Glutamatergic neuron (in vitro differentiated cells): Measurements from ENCODE around the gene C1orf122. TPM values are rescaled to one million over a fixed set of nuclear protein-coding genes. Genes with fewer than 3 reads are reported as not detected.

Experiments
- DNase-seq: peaks from one replicate; pipeline ENCODE4 v3.0.0; 2022
- H3K27ac Mint-ChIP-seq: one replicate; pipeline ENCODE4 v1.8.0; 2020; ENCODE audit warnings: mild to moderate bottlenecking, mixed read lengths, inconsistent platforms; ENCODE audit not compliant: unreplicated experiment
- H3K27me3 Mint-ChIP-seq: one replicate; pipeline ENCODE4 v1.8.0; 2020; ENCODE audit warnings: mild to moderate bottlenecking, moderate library complexity, mixed read lengths, inconsistent platforms; ENCODE audit not compliant: unreplicated experiment
- H3K36me3 Mint-ChIP-seq: one replicate; pipeline ENCODE4 v1.8.0; 2020; ENCODE audit warnings: mild to moderate bottlenecking, mixed read lengths, inconsistent platforms; ENCODE audit not compliant: unreplicated experiment
- H3K4me1 Mint-ChIP-seq: one replicate; pipeline ENCODE4 v1.8.0; 2020; ENCODE audit warnings: mild to moderate bottlenecking, low read depth, mixed read lengths, inconsistent platforms; ENCODE audit not compliant: unreplicated experiment
- H3K4me3 Mint-ChIP-seq: one replicate; pipeline ENCODE4 v1.8.0; 2020; ENCODE audit warnings: mild to moderate bottlenecking, mixed read lengths, inconsistent platforms; ENCODE audit not compliant: unreplicated experiment
- H3K9me3 Mint-ChIP-seq: one replicate; pipeline ENCODE4 v1.8.0; 2020; ENCODE audit warnings: mild to moderate bottlenecking, moderate library complexity, mixed read lengths, inconsistent platforms; ENCODE audit not compliant: unreplicated experiment
- total RNA-seq: library from RNA; stranded (reverse); fragmentation: NEBNext Ultra II Directional; extraction: Animal tissue kit (Norgen Biotek cat#: 25700); gene quantifications from one replicate; pipeline ENCODE4 v1.2.1, GENCODE V29; 2021; ENCODE audit not compliant: unreplicated experiment
- TF ChIP-seq, protein P1 (sequence below): fragments of 200-600 bp; sonication (generic); IDR thresholded peaks from one replicate; pipeline ENCODE4 v1.5.0; 2021; ENCODE audit not compliant: partially characterized antibody, unreplicated experiment

The C1orf122 gene
- total RNA-seq, 1 donor from 2014 or later = 57.3 TPM

DNA sequence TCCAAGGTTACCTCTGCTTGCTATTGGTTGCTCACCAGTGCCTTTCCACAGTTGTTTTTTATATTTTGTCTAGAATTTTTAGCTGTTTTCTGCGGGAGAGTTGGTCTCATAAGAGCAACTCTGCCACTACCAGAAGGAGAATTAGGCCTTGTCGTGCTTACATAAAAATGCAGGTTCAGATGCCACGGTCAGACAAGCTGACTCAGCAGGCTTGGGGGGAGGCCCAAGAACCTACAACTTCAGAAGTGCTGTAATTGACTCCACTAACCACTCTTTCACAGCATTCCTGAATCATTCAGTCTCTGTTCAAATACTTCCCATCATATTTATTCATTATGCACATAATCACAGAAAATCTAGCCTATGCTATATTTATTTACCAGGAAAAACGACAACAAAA lies 23.5 kb downstream of the C1orf122 start:
- TF ChIP-seq, protein P1, sequence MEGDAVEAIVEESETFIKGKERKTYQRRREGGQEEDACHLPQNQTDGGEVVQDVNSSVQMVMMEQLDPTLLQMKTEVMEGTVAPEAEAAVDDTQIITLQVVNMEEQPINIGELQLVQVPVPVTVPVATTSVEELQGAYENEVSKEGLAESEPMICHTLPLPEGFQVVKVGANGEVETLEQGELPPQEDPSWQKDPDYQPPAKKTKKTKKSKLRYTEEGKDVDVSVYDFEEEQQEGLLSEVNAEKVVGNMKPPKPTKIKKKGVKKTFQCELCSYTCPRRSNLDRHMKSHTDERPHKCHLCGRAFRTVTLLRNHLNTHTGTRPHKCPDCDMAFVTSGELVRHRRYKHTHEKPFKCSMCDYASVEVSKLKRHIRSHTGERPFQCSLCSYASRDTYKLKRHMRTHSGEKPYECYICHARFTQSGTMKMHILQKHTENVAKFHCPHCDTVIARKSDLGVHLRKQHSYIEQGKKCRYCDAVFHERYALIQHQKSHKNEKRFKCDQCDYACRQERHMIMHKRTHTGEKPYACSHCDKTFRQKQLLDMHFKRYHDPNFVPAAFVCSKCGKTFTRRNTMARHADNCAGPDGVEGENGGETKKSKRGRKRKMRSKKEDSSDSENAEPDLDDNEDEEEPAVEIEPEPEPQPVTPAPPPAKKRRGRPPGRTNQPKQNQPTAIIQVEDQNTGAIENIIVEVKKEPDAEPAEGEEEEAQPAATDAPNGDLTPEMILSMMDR = no peak
- H3K9me3 Mint-ChIP-seq = no peaks in the 10 kb centered on the region

GRCh38 chr1:37831809-37832208 lies 24.2 kb downstream of the C1orf122 start:
- no peak for DNase-seq
- Mint-ChIP-seq H3K4me3 (no peak overlapping the region), H3K9me3 (no peaks in the 10 kb centered on the region), H3K4me1 (no peaks in the 10 kb centered on the region), H3K27me3 (no peaks in the 10 kb centered on the region), H3K27ac (no peak overlapping the region), H3K36me3 (peaks cover 4% of the 10 kb centered on the region)
- TF ChIP-seq, protein P1 = no peak

More for the DNA sequence above, 23.5 kb downstream of the C1orf122 start:
- Mint-ChIP-seq H3K27ac (no peak overlapping the region), H3K27me3 (no peaks in the 10 kb centered on the region), H3K4me3 (no peak overlapping the region), H3K36me3 (peaks cover 4% of the 10 kb centered on the region), H3K4me1 (no peaks in the 10 kb centered on the region)
- no peak for DNase-seq

DNA sequence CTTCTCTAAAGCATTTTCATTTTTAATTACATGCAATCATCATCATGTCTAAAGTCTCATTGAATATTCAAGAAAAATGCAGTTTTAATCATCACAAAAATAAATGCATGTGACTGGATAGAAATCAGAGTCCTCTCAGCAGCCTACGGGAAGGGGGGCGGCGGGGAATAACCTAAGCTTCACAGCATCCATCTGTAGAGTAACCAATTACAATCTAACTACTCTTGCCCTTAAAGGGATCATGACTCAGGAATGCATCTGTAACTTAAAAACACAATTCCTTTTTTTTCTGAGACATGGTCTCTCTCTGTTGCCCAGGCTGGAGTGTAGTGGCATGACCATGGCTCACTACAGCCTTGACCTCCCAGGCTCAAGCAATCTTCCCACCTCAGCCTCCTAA lies 29.2 kb downstream of the C1orf122 start:
- DNase-seq = no peak
- Mint-ChIP-seq H3K9me3 (no peaks in the 10 kb centered on the region), H3K36me3 (peaks cover 4% of the 10 kb centered on the region), H3K27ac (no peak overlapping the region), H3K27me3 (peaks cover 3% of the 10 kb centered on the region), H3K4me1 (no peaks in the 10 kb centered on the region), H3K4me3 (no peak overlapping the region)
- TF ChIP-seq, protein P1 = no peak

- TF ChIP-seq, protein P1 = no peak
- H3K27ac Mint-ChIP-seq = no peak overlapping the region
- H3K36me3 Mint-ChIP-seq = peaks cover 2% of the 10 kb centered on the region
- DNase-seq = no peak
- H3K9me3 Mint-ChIP-seq = no peaks in the 10 kb centered on the region
- no peak overlapping the region for H3K4me3 Mint-ChIP-seq
- peaks cover 3% of the 10 kb centered on the region for H3K27me3 Mint-ChIP-seq
- no peaks in the 10 kb centered on the region for H3K4me1 Mint-ChIP-seq
Observed at GRCh38 chr1:37839676-37840075, 32.1 kb downstream of the C1orf122 start.

- Mint-ChIP-seq H3K9me3 (no peaks in the 10 kb centered on the region), H3K27me3 (peaks cover 3% of the 10 kb centered on the region), H3K4me3 (no peak overlapping the region), H3K27ac (no peak overlapping the region), H3K4me1 (no peaks in the 10 kb centered on the region), H3K36me3 (no peaks in the 10 kb centered on the region)
- TF ChIP-seq, protein P1 = no peak
- DNase-seq = no peak
Observed at GRCh38 chr1:37840711-37841110, 33.1 kb downstream of the C1orf122 start.
